AG04450 (cell line): ENCODE data around the gene ANKS6. TPM values are rescaled to one million over a fixed set of nuclear protein-coding genes. Genes with fewer than 3 reads are reported as not detected.
"Not testable (repeated sequence)": the region's sequence is repeated elsewhere in the genome, so short reads cannot be mapped to it uniquely, and the experiment has no call there.

Experiments used
- CTCF ChIA-PET: fragments of 300-600, 350-600 bp; formaldehyde crosslinking; extraction: SDS; loops from one replicate; lab custom pipeline; 2022; ENCODE audit warnings: antibody characterized with exemption, inconsistent platforms; lab: Charles Lee
- POLR2A ChIA-PET: fragments of 350-600 bp; formaldehyde crosslinking; extraction: SDS; loops from one replicate; lab custom pipeline; 2021; ENCODE audit warnings: antibody characterized with exemption, inconsistent platforms; lab: Yijun Ruan, JAX
- DNase-seq: peaks from one replicate; pipeline ENCODE4 v3.0.0-alpha.2; 2011; ENCODE audit warnings: low read depth, low spot score
- H3K27ac ChIP-seq: one replicate; pipeline ENCODE4 v1.5.1; 2012; ENCODE audit warnings: low read depth, low read length, control low read depth
- H3K27me3 ChIP-seq: one replicate; pipeline ENCODE4 v1.6.0; 2012; ENCODE audit warnings: low read length; ENCODE audit not compliant: control insufficient read depth, insufficient read depth
- H3K4me3 ChIP-seq: 2 replicates; pipeline ENCODE4 v1.5.1; 2011; ENCODE audit warnings: mild to moderate bottlenecking, low read depth, low read length, control low read depth
- H3K9me3 ChIP-seq: 2 replicates; pipeline ENCODE4 v1.5.1; 2012; ENCODE audit warnings: low read length; ENCODE audit not compliant: control insufficient read depth, insufficient read depth
- CTCF ChIP-seq: IDR thresholded peaks from 2 replicates; pipeline ENCODE4 v1.5.1; 2011; ENCODE audit warnings: low read depth, low read length, control low read depth, inconsistent platforms
- polyA plus RNA-seq: library from polyadenylated mRNA; depleted of rRNA; stranded (reverse); fragments of >200 nt; gene quantifications from 2 replicates; pipeline ENCODE4 v1.2.3, GENCODE V29; 2011; rRNA removed

The ANKS6 gene
- polyA plus RNA-seq, 1 experiment: 10.5 TPM

GRCh38 chr9:98688710-98689495 is 107.5 kb downstream of the ANKS6 start:
- CTCF ChIA-PET: no interaction called here
- POLR2A ChIA-PET: no interaction called here
- no peak overlapping the region for H3K27ac ChIP-seq
- peaks cover 16% of the 10 kb centered on the region for H3K27me3 ChIP-seq
- H3K9me3 ChIP-seq: no peaks in the 10 kb centered on the region
- H3K4me3 ChIP-seq: no peak overlapping the region
- TF ChIP-seq CTCF: no peak
- DNase-seq: no peak

GRCh38 chr9:98687911-98688310 is 108.4 kb downstream of the ANKS6 start:
- Histone ChIP-seq H3K4me3 (no peak overlapping the region), H3K9me3 (no peaks in the 10 kb centered on the region), H3K27ac (no peak overlapping the region), H3K27me3 (peaks cover 16% of the 10 kb centered on the region)
- DNase-seq: no peak
- no peak for TF ChIP-seq CTCF
- ChIA-PET POLR2A (no interaction called here), CTCF (no interaction called here)

GRCh38 chr9:98686961-98687855 is 109.1 kb downstream of the ANKS6 start:
- Histone ChIP-seq H3K27ac (no peak overlapping the region), H3K9me3 (no peaks in the 10 kb centered on the region), H3K4me3 (no peak overlapping the region), H3K27me3 (peaks cover 16% of the 10 kb centered on the region)
- CTCF ChIA-PET: no interaction called here
- POLR2A ChIA-PET: no interaction called here
- no peak for TF ChIP-seq CTCF
- no peak for DNase-seq

- DNase-seq, H3K9me3 ChIP-seq, H3K27ac ChIP-seq, H3K27me3 ChIP-seq, H3K4me3 ChIP-seq, CTCF ChIA-PET, POLR2A ChIA-PET: not testable (repeated sequence)
These were observed 111.5 kb downstream of the ANKS6 start for GRCh38 chr9:98684816-98685215.

Other genes with a start within 250 kb of the ANKS6 start
- gene GABBR2, start 87.6 kb downstream of the ANKS6 start, polyA plus RNA-seq: 2.4 and 3.2 TPM in 2 replicates
- 2.8 and 4.2 TPM in 2 replicates for gene GALNT12, start 11.1 kb upstream of the ANKS6 start, polyA plus RNA-seq
- 3.0 and 3.2 TPM in 2 replicates for gene COL15A1, start 147.4 kb upstream of the ANKS6 start, polyA plus RNA-seq